GM23338 (cell line): ENCODE results near the gene KMT2C.

Source experiments
- CREB1 ChIP-seq: fragments of 250-450 bp; sonication (Bioruptor Pico); IDR thresholded peaks from 2 replicates; pipeline ENCODE4 v1.5.0; 2020; ENCODE audit warnings: low read depth, mild to moderate bottlenecking, moderate library complexity
- CTCF ChIP-seq, 2 experiments: fragments of 200-600 bp in 1 of 2; sonication (generic) in 1 of 2; conservative IDR thresholded peaks; 2 replicates each; pipeline versions ENCODE4 v1.5.1 to v1.6.1; 2016 to 2017; ENCODE audit warnings: antibody characterized with exemption in 2 of 2, low read depth in 2 of 2, mild to moderate bottlenecking in 2 of 2, moderate library complexity in 1 of 2
- EZH2 ChIP-seq: fragments of 200-600 bp; sonication (generic); IDR thresholded peaks from one replicate; pipeline ENCODE4 v1.8.0; 2017; ENCODE audit warnings: antibody characterized with exemption, mild to moderate bottlenecking, low read depth; ENCODE audit not compliant: unreplicated experiment
- EZH2phosphoT487 ChIP-seq: fragments of 200-600 bp; sonication (generic); IDR thresholded peaks from one replicate; pipeline ENCODE4 v1.8.1; 2018; ENCODE audit warnings: antibody characterized with exemption; ENCODE audit not compliant: unreplicated experiment
- POLR2AphosphoS5 ChIP-seq: IDR thresholded peaks from 2 replicates; pipeline ENCODE4 v1.6.1; 2016; ENCODE audit warnings: antibody characterized with exemption, low read depth
- TF ChIP-seq, protein P1 (sequence below): IDR thresholded peaks from one replicate; pipeline ENCODE4 v1.6.1; 2018; ENCODE audit warnings: antibody characterized with exemption; ENCODE audit not compliant: unreplicated experiment

DNA sequence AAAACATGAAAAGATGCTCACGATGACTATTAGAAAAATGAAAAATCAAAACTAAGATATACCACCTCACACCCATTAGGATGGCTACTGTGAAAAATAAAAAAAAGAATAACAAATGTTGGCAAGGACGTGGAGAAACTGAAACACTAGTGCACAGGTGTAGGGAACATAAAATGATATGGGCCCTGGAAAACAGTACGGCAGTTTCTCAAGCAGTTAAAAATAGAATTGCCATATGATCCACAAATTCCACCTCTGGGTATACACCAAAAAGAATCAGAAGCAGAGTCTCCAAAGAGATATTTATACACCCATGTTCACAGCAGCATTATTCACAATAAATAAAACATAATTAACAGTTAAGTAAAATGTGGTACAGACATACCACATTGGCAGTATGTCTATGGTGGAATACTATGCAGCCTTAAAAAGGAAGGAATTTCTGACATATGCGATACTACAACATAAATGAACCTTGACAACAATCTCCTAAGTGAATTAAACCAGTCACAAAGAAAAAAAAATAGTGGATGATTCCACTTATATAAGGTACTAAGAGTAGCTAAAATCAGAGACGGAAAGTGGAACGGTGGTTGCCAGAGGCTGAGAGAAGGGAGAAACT, 69.7 kb downstream of the KMT2C start:
- TF ChIP-seq CTCF (conservative IDR thresholded peaks at IDR 0.05; ENCODE audit: low read depth in 2 of 2) (no peak), EZH2phosphoT487 (no peak), POLR2AphosphoS5 (no peak), EZH2 (no peak), CREB1 (CRISPR knock-in tag) (no peak)
- TF ChIP-seq, protein P1, sequence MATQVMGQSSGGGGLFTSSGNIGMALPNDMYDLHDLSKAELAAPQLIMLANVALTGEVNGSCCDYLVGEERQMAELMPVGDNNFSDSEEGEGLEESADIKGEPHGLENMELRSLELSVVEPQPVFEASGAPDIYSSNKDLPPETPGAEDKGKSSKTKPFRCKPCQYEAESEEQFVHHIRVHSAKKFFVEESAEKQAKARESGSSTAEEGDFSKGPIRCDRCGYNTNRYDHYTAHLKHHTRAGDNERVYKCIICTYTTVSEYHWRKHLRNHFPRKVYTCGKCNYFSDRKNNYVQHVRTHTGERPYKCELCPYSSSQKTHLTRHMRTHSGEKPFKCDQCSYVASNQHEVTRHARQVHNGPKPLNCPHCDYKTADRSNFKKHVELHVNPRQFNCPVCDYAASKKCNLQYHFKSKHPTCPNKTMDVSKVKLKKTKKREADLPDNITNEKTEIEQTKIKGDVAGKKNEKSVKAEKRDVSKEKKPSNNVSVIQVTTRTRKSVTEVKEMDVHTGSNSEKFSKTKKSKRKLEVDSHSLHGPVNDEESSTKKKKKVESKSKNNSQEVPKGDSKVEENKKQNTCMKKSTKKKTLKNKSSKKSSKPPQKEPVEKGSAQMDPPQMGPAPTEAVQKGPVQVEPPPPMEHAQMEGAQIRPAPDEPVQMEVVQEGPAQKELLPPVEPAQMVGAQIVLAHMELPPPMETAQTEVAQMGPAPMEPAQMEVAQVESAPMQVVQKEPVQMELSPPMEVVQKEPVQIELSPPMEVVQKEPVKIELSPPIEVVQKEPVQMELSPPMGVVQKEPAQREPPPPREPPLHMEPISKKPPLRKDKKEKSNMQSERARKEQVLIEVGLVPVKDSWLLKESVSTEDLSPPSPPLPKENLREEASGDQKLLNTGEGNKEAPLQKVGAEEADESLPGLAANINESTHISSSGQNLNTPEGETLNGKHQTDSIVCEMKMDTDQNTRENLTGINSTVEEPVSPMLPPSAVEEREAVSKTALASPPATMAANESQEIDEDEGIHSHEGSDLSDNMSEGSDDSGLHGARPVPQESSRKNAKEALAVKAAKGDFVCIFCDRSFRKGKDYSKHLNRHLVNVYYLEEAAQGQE = no peak
